HG03354 (cell line): ENCODE data around the gene CNIH4.
"Not testable (repeated sequence)": the region's sequence is repeated elsewhere in the genome, so short reads cannot be mapped to it uniquely, and the experiment has no call there.

Source experiments
- ATAC-seq: cut with Tn5 transposase; IDR thresholded peaks from one replicate; pipeline ENCODE4 v1.9.1; 2021; ENCODE audit warnings: mild to moderate bottlenecking; ENCODE audit not compliant: unreplicated experiment, poor library complexity, severe bottlenecking

Gene CNIH4

GRCh38 chr1:224356685-224357625 is at the start of gene CNIH4:
CNIH4 (plus strand) TSS chr1:224356879; CDS start chr1:224356925, 46 bp downstream.
- peak; percentile 99 for ATAC-seq

- ATAC-seq, result no peak
Measured at GRCh38 chr1:224308064-224308463, 48.6 kb upstream of the CNIH4 start.

GRCh38 chr1:224311503-224311902 is 45.2 kb upstream of the CNIH4 start:
- ATAC-seq, result not testable (repeated sequence)

- ATAC-seq, result no peak
Measured at GRCh38 chr1:224312025-224312424, 44.7 kb upstream of the CNIH4 start.

GRCh38 chr1:224317383-224318045 is 39.2 kb upstream of the CNIH4 start:
- ATAC-seq, result no peak

GRCh38 chr1:224321706-224322105 is 35.0 kb upstream of the CNIH4 start:
- ATAC-seq, result no peak

GRCh38 chr1:224325959-224326358 is 30.7 kb upstream of the CNIH4 start:
- no peak for ATAC-seq

GRCh38 chr1:224328644-224329043 is 28.0 kb upstream of the CNIH4 start:
- no peak for ATAC-seq

GRCh38 chr1:224329484-224329841 is 27.2 kb upstream of the CNIH4 start:
- ATAC-seq, result no peak

GRCh38 chr1:224329842-224330753 is 26.6 kb upstream of the CNIH4 start, which contains the start of gene NVL:
NVL (minus strand) TSS chr1:224330172; CDS start chr1:224330127, 45 bp downstream.
- ATAC-seq, result peak; percentile 85

GRCh38 chr1:224331326-224331725 is 25.4 kb upstream of the CNIH4 start:
- ATAC-seq, result no peak

GRCh38 chr1:224331824-224332223 is 24.9 kb upstream of the CNIH4 start:
- no peak for ATAC-seq

GRCh38 chr1:224333309-224333926 is 23.3 kb upstream of the CNIH4 start:
- ATAC-seq, result peak; percentile 51

GRCh38 chr1:224333939-224334786 is 22.5 kb upstream of the CNIH4 start:
- peak; percentile 34 for ATAC-seq

- no peak for ATAC-seq
Measured at GRCh38 chr1:224338150-224338838, 18.4 kb upstream of the CNIH4 start.

- no peak for ATAC-seq
Measured at GRCh38 chr1:224339442-224340033, 17.1 kb upstream of the CNIH4 start.

- peak; percentile 78 for ATAC-seq
Measured at GRCh38 chr1:224340453-224341384, 16.0 kb upstream of the CNIH4 start.
